Tibial artery (tissue), 4 donors: Measurements from ENCODE around the gene NUDT21.
"Not testable (repeated sequence)": the region's sequence is repeated elsewhere in the genome, so short reads cannot be mapped to it uniquely, and the experiment has no call there.

Source experiments
- DNase-seq, 2 donors: peaks; one replicate each; pipeline ENCODE4 v3.0.0-alpha.2; 2019
- H3K27ac ChIP-seq, 2 donors: fragments of 200-600 bp; sonication (generic) in 1 of 2; 1 replicate in 1 of 2; 2 replicates in 1 of 2; pipeline ENCODE4 v1.5.1; 2018 to 2019; ENCODE audit warnings: mild to moderate bottlenecking in 1 of 2
- H3K27me3 ChIP-seq, 2 donors: fragments of 200-600 bp; sonication (generic) in 1 of 2; one replicate each; pipeline versions ENCODE4 v1.5.1 to v1.6.0; 2016 to 2019
- H3K36me3 ChIP-seq, 3 donors: fragments of 200-600 bp; sonication (generic) in 2 of 3; one replicate each; pipeline ENCODE4 v1.5.1; 2016 to 2019; ENCODE audit warnings: mild to moderate bottlenecking in 2 of 3
- H3K4me1 ChIP-seq, 4 donors: fragments of 200-600 bp; sonication (generic) in 2 of 4; 1 replicate in 3 of 4; 2 replicates in 1 of 4; pipeline ENCODE4 v1.5.1; 2016 to 2019
- H3K4me3 ChIP-seq, 2 donors: fragments of 200-600 bp; sonication (generic) in 1 of 2; 1 replicate in 1 of 2; 2 replicates in 1 of 2; pipeline ENCODE4 v1.5.1; 2018 to 2019; ENCODE audit warnings: mild to moderate bottlenecking in 2 of 2
- H3K9me3 ChIP-seq, 3 donors: fragments of 200-600 bp; sonication (generic) in 1 of 3; one replicate each; pipeline ENCODE4 v1.5.1; 2016 to 2019
- CTCF ChIP-seq, 2 experiments: fragments of 200-600 bp in 1 of 2; fragments of 450-650 bp in 1 of 2; IDR thresholded peaks; one replicate each; pipeline ENCODE4 v1.5.1; 2017 to 2019; ENCODE audit warnings: antibody characterized with exemption in 2 of 2, mild to moderate bottlenecking in 1 of 2, moderate library complexity in 1 of 2
- intact Hi-C: fragments of 100-400 bp; cut with DNase I; formaldehyde crosslinking; loops from one replicate; pipeline ENCODE4 v1.15.0; 2023; ENCODE audit warnings: low total_unique reads

The NUDT21 gene

GRCh38 chr16:56382901-56383355 is 68.2 kb downstream of the NUDT21 start:
- Histone ChIP-seq H3K4me1 (no peaks in the 10 kb centered on the region), H3K27me3 (no peaks in the 10 kb centered on the region), H3K4me3 (no peak overlapping the region), H3K27ac (no peak overlapping the region), H3K9me3 (peaks cover 0 to 15% (median 4%) of the 10 kb centered on the region in 3 donors), H3K36me3 (peaks cover 74 to 96% (median 84%) of the 10 kb centered on the region in 3 donors)
- TF ChIP-seq CTCF (IDR thresholded peaks at IDR 0.05) = no peak
- DNase-seq = no peak
- intact Hi-C loops = no loop called here

- Histone ChIP-seq H3K4me1 (no peaks in the 10 kb centered on the region), H3K4me3 (no peak overlapping the region), H3K27ac (no peak overlapping the region), H3K9me3 (peaks cover 0 to 15% (median 4%) of the 10 kb centered on the region in 3 donors), H3K36me3 (peaks cover 70 to 91% (median 79%) of the 10 kb centered on the region in 3 donors), H3K27me3 (no peaks in the 10 kb centered on the region)
- no peak for TF ChIP-seq CTCF (IDR thresholded peaks at IDR 0.05)
- DNase-seq = no peak
- intact Hi-C loops = no loop called here
Measured at GRCh38 chr16:56382459-56382858, 68.7 kb downstream of the NUDT21 start.

GRCh38 chr16:56380778-56381485 is 70.2 kb downstream of the NUDT21 start:
- H3K27ac ChIP-seq, DNase-seq, H3K27me3 ChIP-seq, H3K4me3 ChIP-seq, intact Hi-C loops, H3K4me1 ChIP-seq: not testable (repeated sequence)
- Histone ChIP-seq H3K36me3 (peaks cover 61 to 80% (median 73%) of the 10 kb centered on the region in 3 donors), H3K9me3 (peaks cover 0 to 15% (median 4%) of the 10 kb centered on the region in 3 donors)
